ENCODE results near the gene NEK7. TPM values are rescaled to one million over a fixed set of nuclear protein-coding genes. Genes with fewer than 3 reads are reported as not detected.

The NEK7 gene
- total RNA-seq, 4 donors from 2014 or later = 95.7 to 145 (median 132) TPM

DNA sequence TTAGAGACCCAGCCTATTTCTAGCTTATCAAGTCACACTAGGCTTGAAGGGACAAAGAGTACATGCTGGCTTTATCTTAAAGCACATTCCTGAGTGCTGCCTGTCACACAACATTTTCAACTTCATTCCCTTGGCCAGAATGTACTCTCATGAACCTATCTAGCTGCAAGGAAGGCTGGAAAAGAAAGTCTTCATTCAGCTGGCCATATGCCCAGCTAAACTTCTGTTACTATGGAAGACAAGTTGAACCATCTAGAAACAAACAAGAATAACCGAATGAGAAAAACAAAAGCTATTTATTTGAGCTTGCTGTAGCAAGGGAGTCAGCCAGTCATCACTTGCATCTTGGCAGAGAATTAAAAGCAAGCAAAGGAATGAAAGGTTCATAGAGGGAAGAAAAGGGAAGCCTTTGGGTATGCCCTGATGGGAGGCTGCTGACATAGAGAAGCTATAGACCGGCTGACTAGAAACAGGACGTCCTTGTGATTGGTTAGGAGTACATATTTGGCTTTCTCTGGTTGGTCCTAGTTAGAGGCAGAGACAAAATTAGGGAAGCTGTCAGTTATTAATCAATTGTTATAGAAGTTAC, 108.4 kb downstream of the NEK7 start:
- H3K27me3 ChIP-seq = no peaks in the 10 kb centered on the region
- intact Hi-C loops (cut with DNase I; ENCODE audit: low total_unique reads) = no loop called here
- no peak overlapping the region for H3K27ac ChIP-seq
- no peaks in the 10 kb centered on the region for H3K4me1 ChIP-seq
- no peaks in the 10 kb centered on the region for H3K36me3 ChIP-seq
- H3K9me3 ChIP-seq = no peaks in the 10 kb centered on the region
- TF ChIP-seq, protein P1, sequence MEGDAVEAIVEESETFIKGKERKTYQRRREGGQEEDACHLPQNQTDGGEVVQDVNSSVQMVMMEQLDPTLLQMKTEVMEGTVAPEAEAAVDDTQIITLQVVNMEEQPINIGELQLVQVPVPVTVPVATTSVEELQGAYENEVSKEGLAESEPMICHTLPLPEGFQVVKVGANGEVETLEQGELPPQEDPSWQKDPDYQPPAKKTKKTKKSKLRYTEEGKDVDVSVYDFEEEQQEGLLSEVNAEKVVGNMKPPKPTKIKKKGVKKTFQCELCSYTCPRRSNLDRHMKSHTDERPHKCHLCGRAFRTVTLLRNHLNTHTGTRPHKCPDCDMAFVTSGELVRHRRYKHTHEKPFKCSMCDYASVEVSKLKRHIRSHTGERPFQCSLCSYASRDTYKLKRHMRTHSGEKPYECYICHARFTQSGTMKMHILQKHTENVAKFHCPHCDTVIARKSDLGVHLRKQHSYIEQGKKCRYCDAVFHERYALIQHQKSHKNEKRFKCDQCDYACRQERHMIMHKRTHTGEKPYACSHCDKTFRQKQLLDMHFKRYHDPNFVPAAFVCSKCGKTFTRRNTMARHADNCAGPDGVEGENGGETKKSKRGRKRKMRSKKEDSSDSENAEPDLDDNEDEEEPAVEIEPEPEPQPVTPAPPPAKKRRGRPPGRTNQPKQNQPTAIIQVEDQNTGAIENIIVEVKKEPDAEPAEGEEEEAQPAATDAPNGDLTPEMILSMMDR (IDR thresholded peaks at IDR 0.05) = no peak
- no peak for TF ChIP-seq POLR2A (IDR thresholded peaks at IDR 0.05)
- DNase-seq = no peak
- H3K4me3 ChIP-seq = no peak overlapping the region

DNA sequence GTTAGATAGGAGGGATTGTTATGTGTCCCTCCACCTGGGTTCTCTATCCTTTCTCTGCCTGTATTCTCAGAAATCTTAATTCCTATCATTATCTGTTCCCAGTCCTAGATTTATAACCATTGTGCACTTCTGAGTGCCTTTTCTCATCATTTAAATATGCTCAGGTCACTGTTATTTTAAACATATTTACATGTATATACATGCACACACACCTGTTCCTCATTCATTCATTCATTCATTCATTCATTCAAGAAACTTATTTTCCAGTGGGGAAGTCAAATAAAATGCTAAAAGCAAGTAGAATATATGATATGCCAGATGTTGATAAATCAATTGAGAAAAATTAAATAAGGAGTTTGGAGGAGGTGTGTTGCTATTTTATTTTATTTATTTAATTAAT, 110.3 kb downstream of the NEK7 start:
- Histone ChIP-seq H3K27ac (no peak overlapping the region), H3K36me3 (no peaks in the 10 kb centered on the region), H3K27me3 (no peaks in the 10 kb centered on the region), H3K4me3 (no peak overlapping the region), H3K4me1 (no peaks in the 10 kb centered on the region), H3K9me3 (no peaks in the 10 kb centered on the region)
- no peak for DNase-seq
- intact Hi-C loops (cut with DNase I; ENCODE audit: low total_unique reads) = no loop called here
- TF ChIP-seq, protein P1 (IDR thresholded peaks at IDR 0.05) = no peak
- no peak for TF ChIP-seq POLR2A (IDR thresholded peaks at IDR 0.05)

DNA sequence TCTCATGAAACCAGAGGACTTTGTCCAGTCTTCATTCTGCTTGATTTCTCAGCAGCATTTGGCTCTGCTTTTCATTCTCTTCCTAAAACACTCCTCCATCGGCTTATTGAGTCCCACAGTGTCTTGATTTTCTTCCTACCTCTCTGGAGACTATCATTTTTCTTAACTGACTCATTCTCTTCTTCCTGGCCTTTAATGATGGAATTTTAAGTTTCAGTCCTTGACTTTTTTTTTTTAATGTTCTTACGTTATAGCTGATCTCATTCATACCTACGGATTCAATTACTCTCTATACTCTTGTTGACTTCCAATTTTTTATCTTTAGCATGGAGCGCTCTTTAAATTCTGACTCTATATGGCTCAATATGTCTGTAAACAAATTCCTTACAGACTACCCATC, 111.1 kb downstream of the NEK7 start:
- Histone ChIP-seq H3K4me1 (no peaks in the 10 kb centered on the region), H3K4me3 (no peak overlapping the region), H3K36me3 (no peaks in the 10 kb centered on the region), H3K27me3 (no peaks in the 10 kb centered on the region), H3K9me3 (no peaks in the 10 kb centered on the region), H3K27ac (no peak overlapping the region)
- intact Hi-C loops (cut with DNase I; ENCODE audit: low total_unique reads) = no loop called here
- DNase-seq = no peak
- TF ChIP-seq POLR2A (IDR thresholded peaks at IDR 0.05) = no peak
- TF ChIP-seq, protein P1 (IDR thresholded peaks at IDR 0.05) = no peak

DNA sequence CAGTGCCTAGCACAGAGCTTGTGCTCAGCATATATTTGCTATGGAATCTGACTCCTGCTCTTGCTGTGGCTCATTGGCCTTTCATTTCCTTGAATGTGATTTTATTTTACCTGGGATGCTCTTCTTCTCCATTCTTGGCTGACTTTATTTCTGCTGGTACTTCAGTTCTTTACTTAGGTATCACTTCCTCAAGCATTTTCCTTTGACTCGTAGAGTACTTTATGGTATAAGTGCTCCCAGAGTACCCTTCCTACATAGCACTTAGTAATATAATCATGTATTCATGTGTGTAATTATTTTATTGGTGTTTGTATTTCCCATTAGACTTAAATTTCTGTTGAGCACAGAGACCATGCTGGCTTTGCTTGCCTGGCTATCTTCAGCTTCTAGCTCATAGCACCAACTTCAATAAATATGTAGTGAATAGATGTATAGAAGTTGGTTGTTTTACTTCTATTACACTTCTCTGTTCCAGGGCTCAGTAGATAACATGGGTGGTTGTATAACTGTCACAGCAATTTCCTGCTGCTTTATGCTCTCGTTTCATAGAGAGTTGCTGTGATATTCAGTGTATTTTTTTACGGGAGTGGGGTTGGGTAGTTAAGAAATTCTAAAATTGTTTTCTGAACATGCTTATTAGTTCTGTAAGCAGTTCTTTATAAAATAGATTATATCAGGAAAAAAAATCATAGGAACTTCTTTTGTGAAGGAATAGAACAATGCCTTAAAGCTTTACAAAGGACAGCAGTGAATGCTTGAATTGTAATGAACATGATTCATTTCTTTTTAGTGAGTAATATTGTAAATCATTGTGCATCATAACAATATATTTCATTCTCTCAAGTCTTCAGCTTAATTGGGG, 112.2 kb downstream of the NEK7 start:
- Histone ChIP-seq H3K36me3 (no peaks in the 10 kb centered on the region), H3K4me3 (no peak overlapping the region), H3K27me3 (no peaks in the 10 kb centered on the region), H3K9me3 (no peaks in the 10 kb centered on the region), H3K4me1 (no peaks in the 10 kb centered on the region), H3K27ac (no peak overlapping the region)
- intact Hi-C loops (cut with DNase I; ENCODE audit: low total_unique reads) = no loop called here
- no peak for DNase-seq
- TF ChIP-seq, protein P1 (IDR thresholded peaks at IDR 0.05) = no peak
- no peak for TF ChIP-seq POLR2A (IDR thresholded peaks at IDR 0.05)

DNA sequence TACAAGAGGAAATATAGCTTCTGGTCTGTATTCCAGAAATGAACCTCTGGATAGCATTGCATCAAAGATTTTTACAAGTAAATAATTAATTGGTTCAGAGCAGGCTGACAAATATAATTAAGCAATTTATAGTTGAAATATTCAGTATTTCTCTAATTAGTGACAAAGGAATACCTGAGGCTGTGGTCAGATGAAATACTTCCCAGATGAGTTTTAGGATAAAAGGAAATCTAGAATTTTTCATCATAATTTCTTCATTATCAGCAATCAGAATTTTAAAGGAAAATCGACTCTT, 112.8 kb downstream of the NEK7 start:
- Histone ChIP-seq H3K27ac (no peak overlapping the region), H3K36me3 (no peaks in the 10 kb centered on the region), H3K4me3 (no peak overlapping the region), H3K9me3 (no peaks in the 10 kb centered on the region), H3K4me1 (no peaks in the 10 kb centered on the region), H3K27me3 (no peaks in the 10 kb centered on the region)
- TF ChIP-seq, protein P1 (IDR thresholded peaks at IDR 0.05) = no peak
- TF ChIP-seq POLR2A (IDR thresholded peaks at IDR 0.05) = no peak
- no peak for DNase-seq
- intact Hi-C loops (cut with DNase I; ENCODE audit: low total_unique reads) = no loop called here

All from uterus (tissue), 4 donors.